ENCODE data around the gene IL1RAPL1.

Gene IL1RAPL1

GRCh38 chrX:29687687-29688086, 1100.4 kb downstream of the IL1RAPL1 start:
- DNase-seq: no peak
- intact Hi-C loops (cut with DNase I): no loop called here

- intact Hi-C loops (cut with DNase I): no loop called here
- no peak for DNase-seq
Observed at GRCh38 chrX:29690061-29690460, 1102.8 kb downstream of the IL1RAPL1 start.

- intact Hi-C loops (cut with DNase I): no loop called here
- no peak for DNase-seq
Observed at GRCh38 chrX:29691044-29691443, 1103.8 kb downstream of the IL1RAPL1 start.

- DNase-seq: no peak
- intact Hi-C loops (cut with DNase I): no loop called here
Observed at GRCh38 chrX:29693912-29694311, 1106.7 kb downstream of the IL1RAPL1 start.

GRCh38 chrX:29699239-29699638, 1112.0 kb downstream of the IL1RAPL1 start:
- intact Hi-C loops (cut with DNase I): no loop called here

GRCh38 chrX:29707088-29707487, 1119.8 kb downstream of the IL1RAPL1 start:
- no peak for DNase-seq
- intact Hi-C loops (cut with DNase I): no loop called here

More at GRCh38 chrX:29699239-29699638, 1112.0 kb downstream of the IL1RAPL1 start:
- DNase-seq: no peak

- DNase-seq: no peak
- intact Hi-C loops (cut with DNase I): no loop called here
Observed at GRCh38 chrX:29721152-29721551, 1133.9 kb downstream of the IL1RAPL1 start.

- intact Hi-C loops (cut with DNase I): no loop called here
- no peak for DNase-seq
Observed at GRCh38 chrX:29724316-29724715, 1137.1 kb downstream of the IL1RAPL1 start.

- peak in 1 of 10 donors; percentile 9 for DNase-seq
- intact Hi-C loops (cut with DNase I): no loop called here
Observed at GRCh38 chrX:29726811-29727210, 1139.6 kb downstream of the IL1RAPL1 start.

- intact Hi-C loops (cut with DNase I): no loop called here
- DNase-seq: no peak
Observed at GRCh38 chrX:29728639-29729038, 1141.4 kb downstream of the IL1RAPL1 start.

- intact Hi-C loops (cut with DNase I): no loop called here
- no peak for DNase-seq
Observed at GRCh38 chrX:29744966-29745365, 1157.7 kb downstream of the IL1RAPL1 start.

- intact Hi-C loops (cut with DNase I): no loop called here
- no peak for DNase-seq
Observed at GRCh38 chrX:29746326-29746725, 1159.1 kb downstream of the IL1RAPL1 start.

- intact Hi-C loops (cut with DNase I): no loop called here
- no peak for DNase-seq
Observed at GRCh38 chrX:29762006-29762405, 1174.8 kb downstream of the IL1RAPL1 start.

GRCh38 chrX:29775890-29776289, 1188.6 kb downstream of the IL1RAPL1 start:
- no peak for DNase-seq
- intact Hi-C loops (cut with DNase I): no loop called here

GRCh38 chrX:29787656-29788055, 1200.4 kb downstream of the IL1RAPL1 start:
- DNase-seq: no peak

GRCh38 chrX:29788991-29789699, 1201.9 kb downstream of the IL1RAPL1 start:
- DNase-seq: no peak
- intact Hi-C loops (cut with DNase I): no loop called here

More at GRCh38 chrX:29787656-29788055, 1200.4 kb downstream of the IL1RAPL1 start:
- intact Hi-C loops (cut with DNase I): no loop called here

- intact Hi-C loops (cut with DNase I): no loop called here
- no peak for DNase-seq
Observed at GRCh38 chrX:29792335-29792734, 1205.1 kb downstream of the IL1RAPL1 start.

GRCh38 chrX:29797156-29797555, 1209.9 kb downstream of the IL1RAPL1 start:
- no peak for DNase-seq
- intact Hi-C loops (cut with DNase I): no loop called here

GRCh38 chrX:29798469-29798868, 1211.2 kb downstream of the IL1RAPL1 start:
- intact Hi-C loops (cut with DNase I): no loop called here
- no peak for DNase-seq

GRCh38 chrX:29813174-29813573, 1225.9 kb downstream of the IL1RAPL1 start:
- DNase-seq: no peak
- intact Hi-C loops (cut with DNase I): no loop called here

GRCh38 chrX:29824176-29824906, 1237.1 kb downstream of the IL1RAPL1 start:
- intact Hi-C loops (cut with DNase I): no loop called here
- DNase-seq: no peak

- no peak for DNase-seq
- intact Hi-C loops (cut with DNase I): no loop called here
Observed at GRCh38 chrX:29826742-29827141, 1239.5 kb downstream of the IL1RAPL1 start.

Measured in posterior cingulate gyrus (tissue), 11 donors.